OCI-LY1 (cell line): Measurements from ENCODE around the gene GEMIN5.

Experiments used
- H2AFZ ChIP-seq: fragments of 200-600 bp; sonication (generic), shearing (Covaris generic); 2 replicates; pipeline ENCODE4 v1.6.0; 2014; ENCODE audit warnings: antibody characterized with exemption, mild to moderate bottlenecking, low read length
- H3F3A ChIP-seq: fragments of 200-600 bp; sonication (generic), shearing (Covaris generic); 2 replicates; pipeline ENCODE4 v1.6.0; 2014; ENCODE audit warnings: mild to moderate bottlenecking, antibody characterized with exemption, low read length, moderate library complexity; ENCODE audit not compliant: insufficient read depth
- H3K27ac ChIP-seq: fragments of 200-600 bp; sonication (generic); 2 replicates; pipeline ENCODE4 v1.5.1; 2014; ENCODE audit warnings: low read length, mixed run types, mild to moderate bottlenecking, low read depth; ENCODE audit not compliant: poor library complexity, severe bottlenecking
- H3K27me3 ChIP-seq: fragments of 200-600 bp; sonication (generic); 2 replicates; pipeline ENCODE4 v1.6.0; 2014; ENCODE audit warnings: antibody characterized with exemption, mild to moderate bottlenecking, low read length, moderate library complexity; ENCODE audit not compliant: insufficient read depth
- H3K36me3 ChIP-seq: fragments of 200-600 bp; sonication (generic); 2 replicates; pipeline ENCODE4 v1.6.1; 2014; ENCODE audit warnings: mild to moderate bottlenecking, antibody characterized with exemption, low read length, moderate library complexity, mixed read lengths; ENCODE audit not compliant: insufficient read depth
- H3K4me1 ChIP-seq: fragments of 200-600 bp; sonication (generic); 2 replicates; pipeline ENCODE4 v1.5.1; 2014; ENCODE audit warnings: mild to moderate bottlenecking, low read length, moderate library complexity; ENCODE audit not compliant: insufficient read depth, severe bottlenecking
- H3K4me2 ChIP-seq: fragments of 200-600 bp; sonication (generic), shearing (Covaris generic); 2 replicates; pipeline ENCODE4 v1.6.1; 2014; ENCODE audit warnings: low read length
- H3K4me3 ChIP-seq: fragments of 200-600 bp; sonication (generic); 2 replicates; pipeline ENCODE4 v1.5.1; 2014; ENCODE audit warnings: low read length, low read depth, mild to moderate bottlenecking, mixed read lengths; ENCODE audit not compliant: poor library complexity, severe bottlenecking
- H3K79me2 ChIP-seq: fragments of 200-600 bp; shearing (Covaris generic); 2 replicates; pipeline ENCODE4 v1.6.1; 2016; ENCODE audit warnings: mixed run types, low read length, mixed read lengths; ENCODE audit not compliant: insufficient read depth
- H3K9ac ChIP-seq: fragments of 200-600 bp; sonication (generic), shearing (Covaris generic); 2 replicates; pipeline ENCODE4 v1.6.1; 2014; ENCODE audit warnings: mild to moderate bottlenecking, low read length, mixed read lengths
- H3K9me2 ChIP-seq: fragments of 200-600 bp; sonication (generic), shearing (Covaris generic); 2 replicates; pipeline ENCODE4 v1.6.1; 2014; ENCODE audit warnings: low read depth, mild to moderate bottlenecking, low read length, mixed read lengths
- H3K9me3 ChIP-seq: fragments of 200-600 bp; shearing (Covaris generic); 2 replicates; pipeline ENCODE4 v1.6.1; 2014; ENCODE audit warnings: low read length, mixed read lengths
- H4K20me1 ChIP-seq: fragments of 200-600 bp; sonication (generic), shearing (Covaris generic); 2 replicates; pipeline ENCODE4 v1.6.0; 2016; ENCODE audit warnings: mild to moderate bottlenecking, low read length; ENCODE audit not compliant: insufficient read depth
- EZH2 ChIP-seq: fragments of 200-600 bp; sonication (generic), shearing (Covaris generic); IDR thresholded peaks from 2 replicates; pipeline ENCODE4 v1.8.0; 2017; ENCODE audit warnings: borderline replicate concordance, mixed run types, mild to moderate bottlenecking, antibody characterized with exemption, low read length, moderate library complexity, mixed read lengths
- TF ChIP-seq, protein P1 (sequence below): fragments of 200-600 bp; sonication (generic), shearing (Covaris generic); IDR thresholded peaks from 2 replicates; pipeline ENCODE4 v1.5.1; 2017; ENCODE audit warnings: mild to moderate bottlenecking, antibody characterized with exemption, low read length, moderate library complexity, mixed read lengths

Gene GEMIN5

DNA sequence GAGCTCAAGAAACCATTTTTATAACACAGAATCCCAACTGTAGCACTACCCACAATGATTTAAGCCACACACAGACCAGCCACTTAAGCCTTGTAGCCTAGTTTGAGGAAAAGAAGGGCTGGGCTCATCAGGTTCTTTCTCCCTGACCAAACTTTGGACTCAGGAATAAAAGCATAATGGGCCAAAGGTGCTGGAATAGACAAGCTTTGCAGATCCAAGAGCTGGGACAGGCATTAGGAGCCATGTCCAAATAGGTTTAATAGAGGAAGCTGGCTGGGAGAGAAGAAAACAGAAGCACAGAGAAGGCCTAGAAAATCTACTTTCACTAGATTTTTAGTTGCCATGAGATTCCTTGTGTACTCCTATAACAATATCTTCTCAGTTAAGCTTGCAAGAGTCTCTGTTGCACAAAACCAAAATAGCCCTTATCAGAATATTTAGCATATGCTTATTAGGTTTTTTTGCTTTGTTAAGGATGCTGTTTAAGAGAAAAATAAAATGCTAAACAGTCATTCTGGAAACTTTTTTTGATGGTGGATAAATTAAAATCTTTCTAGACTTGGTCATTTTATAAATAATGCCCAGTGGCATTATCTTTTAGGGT lies 41.3 kb downstream of the GEMIN5 start:
- Histone ChIP-seq H3K36me3 (peaks cover 92% of the 10 kb centered on the region), H3K27me3 (no peaks in the 10 kb centered on the region), H3K9me3 (no peaks in the 10 kb centered on the region), H3K9ac (no peak overlapping the region), H3K4me3 (no peak overlapping the region), H3K9me2 (no peaks in the 10 kb centered on the region), H3K4me2 (no peak overlapping the region), H3F3A (no peaks in the 10 kb centered on the region), H3K4me1 (no peaks in the 10 kb centered on the region), H3K27ac (no peak overlapping the region), H2AFZ (no peak overlapping the region), H3K79me2 (no peaks in the 10 kb centered on the region), H4K20me1 (no peaks in the 10 kb centered on the region)
- TF ChIP-seq, protein P1, sequence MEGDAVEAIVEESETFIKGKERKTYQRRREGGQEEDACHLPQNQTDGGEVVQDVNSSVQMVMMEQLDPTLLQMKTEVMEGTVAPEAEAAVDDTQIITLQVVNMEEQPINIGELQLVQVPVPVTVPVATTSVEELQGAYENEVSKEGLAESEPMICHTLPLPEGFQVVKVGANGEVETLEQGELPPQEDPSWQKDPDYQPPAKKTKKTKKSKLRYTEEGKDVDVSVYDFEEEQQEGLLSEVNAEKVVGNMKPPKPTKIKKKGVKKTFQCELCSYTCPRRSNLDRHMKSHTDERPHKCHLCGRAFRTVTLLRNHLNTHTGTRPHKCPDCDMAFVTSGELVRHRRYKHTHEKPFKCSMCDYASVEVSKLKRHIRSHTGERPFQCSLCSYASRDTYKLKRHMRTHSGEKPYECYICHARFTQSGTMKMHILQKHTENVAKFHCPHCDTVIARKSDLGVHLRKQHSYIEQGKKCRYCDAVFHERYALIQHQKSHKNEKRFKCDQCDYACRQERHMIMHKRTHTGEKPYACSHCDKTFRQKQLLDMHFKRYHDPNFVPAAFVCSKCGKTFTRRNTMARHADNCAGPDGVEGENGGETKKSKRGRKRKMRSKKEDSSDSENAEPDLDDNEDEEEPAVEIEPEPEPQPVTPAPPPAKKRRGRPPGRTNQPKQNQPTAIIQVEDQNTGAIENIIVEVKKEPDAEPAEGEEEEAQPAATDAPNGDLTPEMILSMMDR: no peak
- TF ChIP-seq EZH2: no peak

DNA sequence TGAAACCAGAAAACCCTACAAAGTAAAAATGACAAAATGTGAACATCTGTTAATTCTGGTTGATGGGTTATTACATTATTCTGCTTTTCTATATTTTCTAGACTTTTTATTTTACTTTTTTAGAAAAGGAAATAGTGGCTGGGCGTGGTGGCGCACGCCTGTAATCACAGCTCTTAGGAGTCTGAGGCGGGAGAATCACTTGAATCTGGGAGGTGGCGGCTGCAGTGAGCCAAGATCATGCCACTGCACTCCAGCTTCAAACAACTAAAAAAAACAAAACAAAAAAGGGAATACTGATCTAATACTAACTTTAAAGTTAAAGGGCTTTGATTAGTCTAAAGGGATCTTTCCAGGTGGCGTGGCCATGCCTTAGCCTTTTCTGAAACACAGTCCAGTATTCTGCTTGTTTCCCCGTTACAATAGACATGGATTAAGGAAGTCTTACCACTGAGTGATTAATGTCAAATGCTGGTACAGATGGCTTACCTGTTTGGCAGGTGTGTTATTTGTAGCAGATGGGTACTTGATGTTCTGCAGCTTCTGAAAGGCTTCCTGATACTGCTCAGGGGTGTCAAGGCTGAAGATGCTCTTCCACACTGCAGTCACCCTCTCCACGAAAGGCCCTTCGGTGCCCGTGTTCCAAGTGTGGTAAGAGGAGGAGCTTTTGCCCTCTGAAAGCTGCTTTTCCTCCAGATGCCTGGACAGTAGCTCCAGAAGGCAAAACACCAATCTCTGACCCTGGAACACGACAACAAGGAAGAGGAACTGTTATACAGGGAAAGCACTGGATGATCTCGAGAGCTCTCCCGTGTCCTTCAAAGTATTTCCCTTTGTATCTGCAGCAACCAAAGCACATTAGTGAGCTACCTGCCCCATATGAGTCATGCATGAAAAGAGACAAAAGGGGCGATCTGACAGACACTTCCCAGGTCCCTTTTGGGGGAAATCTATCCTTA lies 42.1 kb downstream of the GEMIN5 start:
- no peaks in the 10 kb centered on the region for H3K79me2 ChIP-seq
- no peak overlapping the region for H3K9ac ChIP-seq
- no peaks in the 10 kb centered on the region for H3K27me3 ChIP-seq
- H3K27ac ChIP-seq: no peak overlapping the region
- H2AFZ ChIP-seq: no peak overlapping the region
- H3K4me3 ChIP-seq: no peak overlapping the region
- H3F3A ChIP-seq: no peaks in the 10 kb centered on the region
- H3K4me2 ChIP-seq: no peak overlapping the region
- no peaks in the 10 kb centered on the region for H3K9me2 ChIP-seq
- H4K20me1 ChIP-seq: no peaks in the 10 kb centered on the region
- no peaks in the 10 kb centered on the region for H3K4me1 ChIP-seq
- TF ChIP-seq, protein P1: no peak
- no peak for TF ChIP-seq EZH2
- peaks cover 92% of the 10 kb centered on the region for H3K36me3 ChIP-seq
- no peaks in the 10 kb centered on the region for H3K9me3 ChIP-seq

DNA sequence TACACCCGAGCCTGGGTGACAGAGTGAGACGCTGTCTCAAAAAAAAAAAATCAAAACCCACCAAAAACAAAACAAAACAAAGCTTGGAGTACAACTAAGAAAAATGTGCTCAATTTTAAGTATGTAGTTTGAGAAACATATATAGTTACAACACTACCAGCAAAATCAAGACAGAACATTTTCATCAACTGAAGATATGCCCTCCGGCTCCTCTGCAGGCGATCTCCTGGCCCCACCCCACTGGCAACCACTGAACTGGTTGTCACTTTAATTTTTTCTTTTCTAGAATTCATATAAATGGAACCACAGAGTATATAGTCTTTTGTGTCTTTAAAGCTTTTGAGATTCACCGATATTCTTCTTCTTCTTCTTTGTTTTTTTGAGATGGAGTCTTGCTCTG lies 44.6 kb downstream of the GEMIN5 start:
- Histone ChIP-seq H3K9ac (no peak overlapping the region), H3K27me3 (no peaks in the 10 kb centered on the region), H3F3A (no peaks in the 10 kb centered on the region), H2AFZ (no peak overlapping the region), H4K20me1 (no peaks in the 10 kb centered on the region), H3K4me1 (no peaks in the 10 kb centered on the region), H3K4me2 (no peak overlapping the region), H3K27ac (no peak overlapping the region), H3K79me2 (no peaks in the 10 kb centered on the region), H3K9me3 (no peaks in the 10 kb centered on the region), H3K9me2 (no peaks in the 10 kb centered on the region), H3K36me3 (peaks cover 92% of the 10 kb centered on the region), H3K4me3 (no peak overlapping the region)
- no peak for TF ChIP-seq EZH2
- TF ChIP-seq, protein P1: no peak
